Adrenal gland (tissue), 5 donors: ENCODE measurements around the gene XIRP2.

Experiments used
- CTCF ChIP-seq, 6 experiments: fragments of 450-650 bp in 4 of 6; fragments of 200-600 bp in 2 of 6; sonication (generic) in 1 of 6; IDR thresholded peaks; 1 replicate in 5 of 6; 2 replicates in 1 of 6; pipeline versions ENCODE4 v1.5.1 to v1.8.0; 2016 to 2021; ENCODE audit warnings: antibody characterized with exemption in 6 of 6, mild to moderate bottlenecking in 2 of 6, moderate library complexity in 1 of 6
- POLR2A ChIP-seq, 2 donors: fragments of 450-650 bp; IDR thresholded peaks; one replicate each; pipeline ENCODE4 v1.6.1; 2017; ENCODE audit warnings: antibody characterized with exemption in 2 of 2, mild to moderate bottlenecking in 2 of 2, moderate library complexity in 1 of 2
- donor health status: DM: no; HTN: no; CAD: no.

- TF ChIP-seq CTCF (IDR thresholded peaks at IDR 0.05), result no peak
- no peak for TF ChIP-seq POLR2A (IDR thresholded peaks at IDR 0.05)
Measured at GRCh38 chr2:167198009-167198408, 309.7 kb downstream of the XIRP2 start.
